ENCODE data around the gene ZMYND8.
A peak's percentile ranks its signal among the peaks of the same experiment; 100 is the strongest.

Gene ZMYND8

DNA sequence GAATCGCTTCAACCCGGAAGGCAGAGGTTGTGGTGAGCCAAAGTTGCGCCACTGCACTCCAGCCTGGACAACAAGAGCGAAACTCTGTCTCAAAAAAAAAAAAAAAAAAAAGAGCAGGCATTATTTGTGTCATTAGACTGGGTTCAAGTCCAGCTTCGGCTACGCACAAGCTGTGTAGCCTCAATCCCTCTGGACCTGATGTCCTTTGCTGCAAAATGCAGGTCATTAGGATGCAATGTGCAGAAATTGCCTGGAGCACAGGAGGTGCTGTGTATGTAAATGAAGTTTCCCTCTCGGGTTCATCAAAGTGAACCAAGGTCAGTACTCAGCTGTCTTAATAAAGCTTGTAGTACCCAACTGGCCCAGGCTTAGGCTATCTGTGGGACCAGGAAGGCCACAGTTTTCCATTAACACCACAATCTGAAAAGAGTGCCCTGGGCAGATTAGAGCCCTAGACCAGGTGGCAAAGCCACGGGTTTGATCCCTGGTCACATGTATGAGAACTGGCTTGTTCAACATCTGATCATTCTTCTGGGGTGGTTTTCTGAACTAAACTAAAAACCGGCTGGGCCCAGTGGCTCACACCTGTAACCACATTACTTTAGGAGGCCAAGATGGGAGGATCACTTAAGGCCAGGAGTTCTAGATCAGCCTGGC, 155.3 kb downstream of the ZMYND8 start:
- no peak for DNase-seq (ENCODE audit: low read depth)
- TF ChIP-seq, protein P1, sequence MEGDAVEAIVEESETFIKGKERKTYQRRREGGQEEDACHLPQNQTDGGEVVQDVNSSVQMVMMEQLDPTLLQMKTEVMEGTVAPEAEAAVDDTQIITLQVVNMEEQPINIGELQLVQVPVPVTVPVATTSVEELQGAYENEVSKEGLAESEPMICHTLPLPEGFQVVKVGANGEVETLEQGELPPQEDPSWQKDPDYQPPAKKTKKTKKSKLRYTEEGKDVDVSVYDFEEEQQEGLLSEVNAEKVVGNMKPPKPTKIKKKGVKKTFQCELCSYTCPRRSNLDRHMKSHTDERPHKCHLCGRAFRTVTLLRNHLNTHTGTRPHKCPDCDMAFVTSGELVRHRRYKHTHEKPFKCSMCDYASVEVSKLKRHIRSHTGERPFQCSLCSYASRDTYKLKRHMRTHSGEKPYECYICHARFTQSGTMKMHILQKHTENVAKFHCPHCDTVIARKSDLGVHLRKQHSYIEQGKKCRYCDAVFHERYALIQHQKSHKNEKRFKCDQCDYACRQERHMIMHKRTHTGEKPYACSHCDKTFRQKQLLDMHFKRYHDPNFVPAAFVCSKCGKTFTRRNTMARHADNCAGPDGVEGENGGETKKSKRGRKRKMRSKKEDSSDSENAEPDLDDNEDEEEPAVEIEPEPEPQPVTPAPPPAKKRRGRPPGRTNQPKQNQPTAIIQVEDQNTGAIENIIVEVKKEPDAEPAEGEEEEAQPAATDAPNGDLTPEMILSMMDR (IDR thresholded peaks at IDR 0.05; ENCODE audit: insufficient read depth, low read depth, low read length, missing control alignments), result no peak
- no peak overlapping the region for H3K4me3 ChIP-seq (ENCODE audit: low read depth, low read length)

DNA sequence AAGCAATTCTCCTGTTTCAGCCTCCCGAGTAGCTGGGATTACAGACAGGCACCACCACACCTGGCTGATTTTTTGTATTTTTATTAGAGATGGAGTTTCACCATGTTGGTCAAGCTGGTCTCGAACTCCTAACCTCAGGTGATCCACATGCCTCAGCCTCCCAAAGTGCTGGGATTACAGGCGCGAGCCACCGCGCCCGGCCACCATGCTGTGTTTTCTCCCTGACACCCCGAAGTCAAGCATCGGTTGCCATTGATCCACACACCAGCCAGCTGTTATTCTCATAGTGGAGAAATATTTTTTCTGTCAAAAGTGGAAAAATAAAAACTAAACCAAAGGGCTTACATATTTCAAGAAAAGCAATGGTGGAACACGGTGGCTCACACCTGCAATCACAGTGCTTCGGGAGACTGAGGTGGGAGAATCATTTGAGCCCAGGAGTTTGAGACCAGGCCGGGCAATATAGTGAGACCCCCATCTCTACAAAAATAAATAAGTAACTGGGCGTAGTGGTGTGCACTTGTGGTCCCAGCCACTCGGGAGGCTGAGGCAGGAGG, 157.4 kb downstream of the ZMYND8 start:
- DNase-seq (ENCODE audit: low read depth), result no peak
- TF ChIP-seq, protein P1 (IDR thresholded peaks at IDR 0.05; ENCODE audit: insufficient read depth, low read depth, low read length, missing control alignments), result no peak
- H3K4me3 ChIP-seq (ENCODE audit: low read depth, low read length), result no peak overlapping the region

DNA sequence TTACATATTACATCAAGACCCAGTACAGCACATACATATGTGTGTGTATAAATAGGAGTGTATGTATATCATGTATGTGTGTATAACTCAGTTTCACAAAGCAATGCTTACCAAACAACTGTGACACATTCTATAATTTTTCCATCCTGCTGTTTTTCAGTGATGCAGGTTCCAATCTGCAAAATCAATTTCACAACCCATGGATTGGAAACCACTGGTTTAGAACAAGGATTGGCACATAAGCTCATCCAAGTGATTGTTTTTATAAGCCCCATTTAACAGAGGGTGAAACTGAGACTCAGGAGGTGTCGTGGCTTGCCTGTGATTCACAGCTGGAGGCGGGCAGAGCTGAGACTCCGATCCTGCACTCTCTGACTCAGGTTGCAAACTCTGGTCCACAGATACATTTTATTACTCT, 158.2 kb downstream of the ZMYND8 start:
- DNase-seq (ENCODE audit: low read depth), result peak; percentile 58
- TF ChIP-seq, protein P1 (IDR thresholded peaks at IDR 0.05; ENCODE audit: insufficient read depth, low read depth, low read length, missing control alignments), result no peak

DNA sequence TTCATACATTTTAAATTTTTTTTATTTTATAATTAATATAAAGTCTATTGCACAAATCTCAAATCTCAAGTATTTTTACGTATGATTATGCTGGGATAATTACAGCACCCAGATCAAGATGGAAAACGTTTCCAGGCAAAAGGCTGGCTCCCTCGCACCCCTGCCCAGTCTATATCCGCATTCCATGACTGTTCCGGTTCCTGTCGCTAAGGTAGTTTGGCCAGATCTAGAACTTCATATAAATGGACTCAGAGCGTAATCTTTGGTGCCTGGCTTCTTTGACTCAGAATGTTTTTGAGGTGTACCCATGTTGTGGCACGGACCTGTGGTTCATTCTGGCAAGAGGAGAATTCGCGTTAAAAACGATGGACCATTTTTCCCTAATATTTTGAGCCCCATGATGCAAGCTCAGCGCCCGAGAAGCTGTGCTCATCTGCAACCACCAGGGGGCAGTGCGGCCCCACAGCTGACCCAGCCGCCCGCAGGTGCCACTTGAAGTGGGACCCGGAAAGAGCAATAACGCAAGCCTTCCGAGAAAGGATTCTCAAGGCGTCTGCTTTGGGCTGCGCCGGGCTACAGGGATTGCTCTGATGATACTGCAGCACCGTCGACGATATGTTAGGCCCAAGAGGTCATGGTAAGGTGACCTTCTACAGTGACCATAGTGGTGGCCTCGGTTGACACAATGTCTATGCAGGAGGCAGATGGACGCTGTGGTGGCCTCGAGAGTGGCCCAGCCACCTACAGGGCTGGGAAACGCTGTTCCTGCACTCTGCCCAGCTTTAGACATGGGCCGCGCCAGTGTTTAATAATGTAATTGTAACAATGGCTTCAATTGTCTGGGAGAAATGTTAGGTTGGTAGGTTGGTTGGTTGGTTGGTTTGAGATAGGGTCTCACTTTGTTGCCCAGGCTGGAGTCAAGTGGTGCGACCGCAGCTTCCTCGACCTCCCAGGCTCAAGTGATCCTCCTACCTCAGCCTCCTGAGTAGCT, 160.1 kb downstream of the ZMYND8 start:
- peak; percentile 86 for DNase-seq (ENCODE audit: low read depth)
- H3K4me3 ChIP-seq (ENCODE audit: low read depth, low read length), result no peak overlapping the region
- TF ChIP-seq, protein P1 (IDR thresholded peaks at IDR 0.05; ENCODE audit: insufficient read depth, low read depth, low read length, missing control alignments), result peak; percentile 96

More for the DNA sequence above, 158.2 kb downstream of the ZMYND8 start:
- H3K4me3 ChIP-seq (ENCODE audit: low read depth, low read length), result no peak overlapping the region

DNA sequence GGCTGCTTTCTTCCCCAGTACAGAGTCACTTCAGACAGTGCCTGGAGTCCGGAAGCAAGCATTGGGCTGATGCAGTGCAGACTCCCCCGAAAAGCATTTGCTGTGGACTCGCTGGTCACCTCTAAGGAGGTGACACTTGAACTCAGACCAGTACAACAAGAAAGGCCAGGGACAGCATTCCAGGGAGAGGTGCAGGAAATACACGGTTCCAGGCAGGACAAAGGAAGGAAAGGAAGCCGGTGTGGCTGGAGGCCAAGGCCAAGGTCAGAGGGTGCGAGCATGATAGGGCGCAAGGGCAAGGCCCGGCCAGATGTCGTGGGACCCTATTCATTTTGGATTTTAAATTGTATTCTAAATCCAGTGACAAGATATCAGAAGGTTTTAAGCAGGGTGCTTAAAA, 160.9 kb downstream of the ZMYND8 start:
- TF ChIP-seq, protein P1 (IDR thresholded peaks at IDR 0.05; ENCODE audit: insufficient read depth, low read depth, low read length, missing control alignments), result no peak
- no peak overlapping the region for H3K4me3 ChIP-seq (ENCODE audit: low read depth, low read length)
- no peak for DNase-seq (ENCODE audit: low read depth)

DNA sequence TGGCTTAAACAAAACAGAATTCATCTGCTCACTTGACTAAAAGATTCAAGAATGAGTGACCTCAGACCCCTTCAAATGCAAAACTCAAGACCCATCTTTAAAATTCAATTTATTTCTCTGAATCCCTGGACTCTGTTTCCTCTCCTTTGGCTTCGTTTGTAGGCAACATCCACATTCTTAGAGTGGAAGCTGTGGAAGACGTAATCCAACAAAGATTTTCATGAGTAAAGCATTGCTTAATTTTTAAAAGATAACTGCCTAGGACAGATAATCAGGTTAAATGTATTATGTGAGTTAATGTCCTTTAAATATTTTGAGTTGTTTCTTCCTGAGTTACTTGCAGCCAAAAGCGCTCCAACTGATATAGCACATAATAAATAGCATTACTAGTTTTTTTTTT, 164.5 kb downstream of the ZMYND8 start:
- no peak overlapping the region for H3K4me3 ChIP-seq (ENCODE audit: low read depth, low read length)
- TF ChIP-seq, protein P1 (IDR thresholded peaks at IDR 0.05; ENCODE audit: insufficient read depth, low read depth, low read length, missing control alignments), result no peak
- no peak for DNase-seq (ENCODE audit: low read depth)
